Measurements from ENCODE around the gene PIK3CA.
"Not testable (repeated sequence)": the region's sequence is repeated elsewhere in the genome, so short reads cannot be mapped to it uniquely, and the experiment has no call there.

PIK3CA gene

GRCh38 chr3:179263134-179263533 is 115.0 kb downstream of the PIK3CA start:
- no peak for DNase-seq (ENCODE audit: low read depth)

DNA sequence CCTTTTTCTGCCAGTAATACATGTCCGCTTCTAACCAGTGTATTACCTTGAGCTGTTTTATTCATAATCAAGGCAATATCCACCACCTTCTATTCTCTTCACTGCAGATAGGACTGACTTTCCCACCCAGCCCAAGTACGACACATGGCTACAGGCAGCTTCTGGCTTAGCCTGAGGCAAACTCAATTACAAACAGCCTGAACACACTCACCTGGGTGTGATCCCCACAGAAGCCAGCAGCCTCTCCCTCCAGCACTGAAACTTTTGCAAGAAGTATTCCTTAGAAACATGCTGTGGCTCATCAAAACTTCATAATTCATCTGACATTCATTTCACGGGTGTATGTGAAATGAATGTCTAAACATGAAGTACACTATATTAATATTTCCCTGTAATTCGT is 116.3 kb downstream of the PIK3CA start:
- no peak for DNase-seq (ENCODE audit: low read depth)

GRCh38 chr3:179265092-179265491 is 116.9 kb downstream of the PIK3CA start:
- DNase-seq (ENCODE audit: low read depth) = no peak

GRCh38 chr3:179265875-179266274 is 117.7 kb downstream of the PIK3CA start:
- no peak for DNase-seq (ENCODE audit: low read depth)

- no peak for DNase-seq (ENCODE audit: low read depth)
Observed at GRCh38 chr3:179266701-179267211, 118.6 kb downstream of the PIK3CA start.

GRCh38 chr3:179268400-179269051 is 120.4 kb downstream of the PIK3CA start:
- DNase-seq (ENCODE audit: low read depth) = no peak

GRCh38 chr3:179269152-179269707 is 121.1 kb downstream of the PIK3CA start:
- DNase-seq (ENCODE audit: low read depth) = no peak

DNA sequence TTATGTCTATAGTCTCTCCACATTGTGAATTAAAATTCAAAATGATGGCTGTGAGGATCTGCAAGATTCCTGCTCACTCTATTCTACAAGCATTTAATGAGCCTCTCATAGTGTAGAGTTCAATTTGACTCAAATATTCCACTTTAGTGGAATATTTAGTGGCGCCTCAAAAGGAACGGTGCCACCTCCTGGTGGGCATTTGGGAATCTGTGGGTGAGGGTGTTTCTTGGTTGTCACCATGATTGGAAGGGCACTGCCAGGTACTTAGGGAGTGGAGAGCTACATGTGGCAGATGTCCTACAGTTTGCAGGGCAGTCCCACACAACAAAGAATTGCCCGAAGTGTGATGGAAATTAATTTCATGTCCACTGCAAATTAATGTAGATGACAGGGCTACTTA is 124.2 kb downstream of the PIK3CA start:
- no peak for DNase-seq (ENCODE audit: low read depth)

DNA sequence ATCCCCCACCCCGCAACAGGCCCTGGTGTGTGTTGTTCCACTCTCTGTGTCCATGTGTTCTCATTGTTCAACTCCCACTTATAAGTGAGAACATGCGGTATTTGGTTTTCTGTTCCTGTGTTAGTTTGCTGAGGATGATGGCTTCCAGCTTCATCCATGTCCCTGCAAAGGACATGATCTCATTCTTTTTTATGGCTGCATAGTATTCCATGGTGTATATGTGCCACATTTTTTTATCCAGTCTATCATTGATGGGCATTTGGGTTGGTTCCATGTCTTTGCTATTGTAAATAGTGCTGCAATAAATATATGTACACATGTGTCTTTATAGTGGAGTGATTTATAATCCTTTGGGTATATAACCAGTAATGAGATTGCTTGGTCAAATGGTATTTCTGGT is 126.3 kb downstream of the PIK3CA start:
- DNase-seq (ENCODE audit: low read depth) = not testable (repeated sequence)

DNA sequence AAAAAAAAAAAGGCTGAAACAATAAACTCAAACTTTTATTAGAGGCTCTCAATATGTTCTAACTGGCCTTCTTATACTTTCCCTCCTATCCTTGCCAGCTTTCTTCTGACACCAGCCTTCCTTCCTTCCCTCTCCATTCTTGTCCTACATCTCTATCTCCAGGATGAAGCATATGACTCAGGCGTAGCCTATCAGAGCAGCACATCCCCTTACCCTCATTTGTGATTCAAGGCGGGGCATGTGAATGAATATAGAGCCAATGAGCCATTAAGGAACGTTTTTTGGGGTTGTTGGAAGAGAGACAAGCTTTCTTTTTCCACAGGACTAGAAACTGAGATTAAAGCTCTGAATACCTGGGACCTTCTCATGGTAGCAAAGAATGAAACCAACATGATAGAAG is 127.8 kb downstream of the PIK3CA start:
- no peak for DNase-seq (ENCODE audit: low read depth)

- no peak for DNase-seq (ENCODE audit: low read depth)
Observed at GRCh38 chr3:179276743-179277142, 128.6 kb downstream of the PIK3CA start.

DNA sequence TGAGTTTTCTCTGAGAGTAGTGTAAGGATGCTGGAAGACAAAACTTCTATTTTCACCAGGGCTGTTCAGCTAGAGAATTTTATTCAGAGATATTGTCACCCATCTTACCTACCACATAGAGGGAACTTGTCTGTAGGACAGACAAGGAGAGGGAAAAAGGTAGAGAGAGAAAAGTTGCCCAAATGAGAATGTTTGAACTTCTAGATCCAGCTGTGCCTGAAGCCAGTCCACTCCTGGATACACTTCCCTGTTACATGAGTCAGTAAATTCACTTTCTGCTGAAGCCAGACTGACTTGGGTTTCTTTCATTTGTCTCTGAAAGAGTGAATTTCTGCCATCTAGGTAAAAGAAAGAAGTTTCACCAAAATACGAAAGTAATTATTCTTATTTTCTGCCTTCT is 130.0 kb downstream of the PIK3CA start:
- no peak for DNase-seq (ENCODE audit: low read depth)

GRCh38 chr3:179278932-179279693 is 131.0 kb downstream of the PIK3CA start:
- DNase-seq (ENCODE audit: low read depth) = no peak

DNA sequence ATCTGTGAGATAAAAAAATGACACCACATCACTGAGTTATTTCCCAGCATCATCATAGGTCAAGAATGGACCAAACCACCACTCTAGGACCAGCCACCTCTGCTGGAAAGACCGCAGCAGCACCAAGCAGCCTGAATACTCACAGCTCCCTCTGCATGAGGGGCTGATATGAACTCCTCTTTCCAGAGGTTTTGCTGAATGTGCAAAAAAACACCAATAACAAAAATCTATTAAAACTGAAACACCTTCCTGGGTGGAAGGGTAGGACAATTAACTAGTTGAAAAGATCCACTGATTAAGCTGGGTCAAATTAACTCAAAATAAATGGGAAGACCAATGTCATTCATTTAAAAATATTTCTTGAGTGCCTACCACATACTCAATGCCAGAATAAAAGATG is 131.7 kb downstream of the PIK3CA start:
- DNase-seq (ENCODE audit: low read depth) = no peak

DNA sequence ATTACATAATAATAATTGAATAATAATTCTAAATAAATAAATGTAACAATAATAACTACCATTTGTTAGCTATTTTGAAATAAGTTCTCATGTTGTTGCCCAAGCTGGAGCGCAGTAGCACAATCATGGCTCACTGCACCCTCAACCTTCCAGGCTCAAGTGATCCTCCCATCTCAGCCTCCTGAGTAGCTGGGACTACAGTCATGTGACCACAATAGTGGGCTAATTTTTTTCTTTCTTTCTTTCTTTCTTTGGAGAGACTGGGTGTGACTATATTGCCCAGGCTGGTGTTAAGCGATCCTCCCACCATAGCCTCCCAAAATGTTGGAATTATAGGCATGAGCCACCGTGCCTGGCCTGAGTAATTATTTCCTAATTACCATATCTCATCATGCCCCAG is 133.7 kb downstream of the PIK3CA start:
- DNase-seq (ENCODE audit: low read depth) = no peak

DNA sequence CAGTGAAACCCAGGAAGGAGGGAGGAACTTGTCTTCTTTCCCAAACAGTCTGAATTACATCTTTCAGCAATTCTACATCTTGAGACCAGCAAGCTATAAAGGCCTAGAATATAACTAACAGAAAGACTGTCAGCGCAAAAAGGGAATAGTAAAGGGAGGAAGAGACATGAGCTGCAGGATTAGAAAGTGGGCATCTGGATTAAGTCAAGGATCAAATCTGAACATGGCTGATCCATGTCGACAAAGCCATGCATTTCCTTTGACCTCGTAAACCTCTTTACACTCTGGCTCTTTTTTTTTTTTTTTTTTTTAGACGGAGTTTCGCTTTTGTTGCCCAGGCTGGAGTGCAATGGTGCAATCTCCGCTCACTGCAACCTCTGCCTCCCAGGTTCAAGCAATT is 138.2 kb downstream of the PIK3CA start:
- DNase-seq (ENCODE audit: low read depth) = no peak

GRCh38 chr3:179288845-179289244 is 140.7 kb downstream of the PIK3CA start:
- DNase-seq (ENCODE audit: low read depth) = no peak

DNA sequence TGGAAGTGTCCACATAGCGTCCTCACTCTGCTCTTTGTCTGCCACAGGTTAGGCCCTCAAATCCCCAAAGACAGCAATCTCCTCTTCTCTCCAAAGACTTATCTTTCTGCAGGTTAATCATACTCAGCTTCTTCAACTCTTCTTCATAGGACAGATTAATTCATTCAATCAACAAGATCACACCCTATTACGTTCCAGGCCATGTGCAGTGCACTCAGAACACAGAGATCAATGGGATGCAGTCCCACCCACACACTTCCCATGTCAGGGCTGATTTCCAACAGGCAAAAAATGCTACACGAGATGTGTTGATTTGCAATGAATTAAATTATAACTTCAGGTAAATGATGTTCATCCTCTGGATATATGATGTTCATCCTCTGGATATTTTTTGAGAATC is 141.1 kb downstream of the PIK3CA start:
- no peak for DNase-seq (ENCODE audit: low read depth)
